Measurements from ENCODE around the gene CNNM1. TPM values are rescaled to one million over a fixed set of nuclear protein-coding genes. Genes with fewer than 3 reads are reported as not detected.

CNNM1 gene
- total RNA-seq, 1 experiment from 2014 or later, result not detected

DNA sequence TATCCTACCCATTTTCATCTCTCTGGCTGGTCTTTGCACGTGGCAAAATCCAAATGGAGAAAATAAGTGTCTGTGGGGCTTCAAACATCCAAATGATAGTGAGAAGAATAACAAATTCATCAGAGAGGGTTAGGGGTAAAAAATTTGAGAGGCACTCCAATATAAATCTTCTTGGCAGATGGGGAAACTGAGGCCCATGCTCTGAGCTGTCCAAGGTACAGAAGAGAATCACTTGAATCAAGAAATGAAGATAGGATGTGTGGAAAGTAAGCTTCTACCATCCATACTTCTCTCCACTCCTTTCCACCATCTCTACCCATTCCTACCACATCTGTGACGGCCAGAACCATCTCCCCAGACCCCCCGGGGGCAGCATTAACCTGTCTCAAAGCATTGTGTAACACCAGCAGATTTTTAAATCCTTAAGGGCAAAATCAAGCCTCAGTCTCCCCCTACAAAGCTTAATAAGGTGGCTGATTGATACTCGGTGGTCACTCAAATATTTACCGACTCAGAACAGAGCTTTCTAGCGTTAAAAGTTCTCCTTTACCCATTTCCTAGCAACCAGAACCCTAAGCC lies 100.5 kb downstream of the CNNM1 start:
- no peaks in the 10 kb centered on the region for H3K27me3 Mint-ChIP-seq (ENCODE audit: insufficient read depth, unreplicated experiment)
- H3K27ac Mint-ChIP-seq (ENCODE audit: low read depth, unreplicated experiment), result peak overlapping the region; percentile 93
- TF ChIP-seq, protein P1, sequence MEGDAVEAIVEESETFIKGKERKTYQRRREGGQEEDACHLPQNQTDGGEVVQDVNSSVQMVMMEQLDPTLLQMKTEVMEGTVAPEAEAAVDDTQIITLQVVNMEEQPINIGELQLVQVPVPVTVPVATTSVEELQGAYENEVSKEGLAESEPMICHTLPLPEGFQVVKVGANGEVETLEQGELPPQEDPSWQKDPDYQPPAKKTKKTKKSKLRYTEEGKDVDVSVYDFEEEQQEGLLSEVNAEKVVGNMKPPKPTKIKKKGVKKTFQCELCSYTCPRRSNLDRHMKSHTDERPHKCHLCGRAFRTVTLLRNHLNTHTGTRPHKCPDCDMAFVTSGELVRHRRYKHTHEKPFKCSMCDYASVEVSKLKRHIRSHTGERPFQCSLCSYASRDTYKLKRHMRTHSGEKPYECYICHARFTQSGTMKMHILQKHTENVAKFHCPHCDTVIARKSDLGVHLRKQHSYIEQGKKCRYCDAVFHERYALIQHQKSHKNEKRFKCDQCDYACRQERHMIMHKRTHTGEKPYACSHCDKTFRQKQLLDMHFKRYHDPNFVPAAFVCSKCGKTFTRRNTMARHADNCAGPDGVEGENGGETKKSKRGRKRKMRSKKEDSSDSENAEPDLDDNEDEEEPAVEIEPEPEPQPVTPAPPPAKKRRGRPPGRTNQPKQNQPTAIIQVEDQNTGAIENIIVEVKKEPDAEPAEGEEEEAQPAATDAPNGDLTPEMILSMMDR (IDR thresholded peaks at IDR 0.05; ENCODE audit: unreplicated experiment), result no peak
- H3K36me3 Mint-ChIP-seq (ENCODE audit: insufficient read depth, unreplicated experiment), result peaks cover 16% of the 10 kb centered on the region
- BruUV-seq (replicated peaks), result no TSS peak
- POLR2A ChIA-PET, result interaction anchor here (0.6 to 9.7 kb wide), 14 partner anchors 9 to 1693 kb away, joined by 3 to 283 read pairs (median 8); partner anchors contain the start of genes COX15, CUTC, ENTPD7 and SLC25A28
- no peaks in the 10 kb centered on the region for H3K9me3 Mint-ChIP-seq (ENCODE audit: unreplicated experiment)
- no peak for DNase-seq (ENCODE audit: unreplicated experiment)
- CTCF ChIA-PET, result interaction anchor here (0.7 to 15.9 kb wide), 4 partner anchors 38 to 330 kb away, joined by 3 to 338 read pairs (median 6); partner anchors contain the start of gene SLC25A28
- peaks cover 21% of the 10 kb centered on the region for H3K4me1 Mint-ChIP-seq (ENCODE audit: insufficient read depth, unreplicated experiment)
- intact Hi-C loops (cut with micrococcal nuclease), result loop anchor here (5.0 kb wide), 1 partner anchor 283 kb away; no protein-coding TSS in a partner anchor
- peak overlapping the region; percentile 97 for H3K4me3 Mint-ChIP-seq (ENCODE audit: unreplicated experiment)

DNA sequence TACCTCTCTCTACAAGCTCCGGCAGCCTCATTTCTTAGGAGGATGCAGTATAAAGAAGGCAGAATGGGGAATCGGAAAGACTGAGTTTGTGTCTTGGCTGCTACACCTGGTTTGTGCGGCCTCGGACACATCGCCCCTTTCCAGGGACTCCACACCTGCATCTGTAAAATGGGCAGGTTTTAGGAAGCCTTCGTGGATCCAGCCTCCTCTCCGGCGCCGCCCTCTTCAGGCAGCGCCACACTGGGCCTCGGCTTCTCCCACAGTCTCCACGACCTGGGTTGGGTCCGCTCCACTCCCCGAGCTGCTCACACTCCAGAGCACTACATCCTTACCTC lies 100.9 kb downstream of the CNNM1 start:
- Mint-ChIP-seq H3K27ac (ENCODE audit: low read depth, unreplicated experiment) (peak overlapping the region; percentile 93), H3K4me3 (ENCODE audit: unreplicated experiment) (peak overlapping the region; percentile 97), H3K27me3 (ENCODE audit: insufficient read depth, unreplicated experiment) (no peaks in the 10 kb centered on the region), H3K9me3 (ENCODE audit: unreplicated experiment) (no peaks in the 10 kb centered on the region), H3K4me1 (ENCODE audit: insufficient read depth, unreplicated experiment) (peaks cover 23% of the 10 kb centered on the region), H3K36me3 (ENCODE audit: insufficient read depth, unreplicated experiment) (peaks cover 15% of the 10 kb centered on the region)
- no peak for DNase-seq (ENCODE audit: unreplicated experiment)
- POLR2A ChIA-PET, result interaction anchor here (0.5 to 9.7 kb wide), 25 partner anchors 8 to 1693 kb away, joined by 3 to 283 read pairs (median 5); partner anchors contain the start of genes COX15, CUTC, ENTPD7 and PYROXD2
- CTCF ChIA-PET, result interaction anchor here (0.7 to 15.9 kb wide), 5 partner anchors 38 to 330 kb away, joined by 3 to 338 read pairs (median 3); partner anchors contain the start of gene SLC25A28
- intact Hi-C loops (cut with micrococcal nuclease), result loop anchor here (5.0 kb wide), 1 partner anchor 282 kb away; no protein-coding TSS in a partner anchor
- BruUV-seq (replicated peaks), result TSS peak; percentile 57
- TF ChIP-seq, protein P1 (IDR thresholded peaks at IDR 0.05; ENCODE audit: unreplicated experiment), result no peak

DNA sequence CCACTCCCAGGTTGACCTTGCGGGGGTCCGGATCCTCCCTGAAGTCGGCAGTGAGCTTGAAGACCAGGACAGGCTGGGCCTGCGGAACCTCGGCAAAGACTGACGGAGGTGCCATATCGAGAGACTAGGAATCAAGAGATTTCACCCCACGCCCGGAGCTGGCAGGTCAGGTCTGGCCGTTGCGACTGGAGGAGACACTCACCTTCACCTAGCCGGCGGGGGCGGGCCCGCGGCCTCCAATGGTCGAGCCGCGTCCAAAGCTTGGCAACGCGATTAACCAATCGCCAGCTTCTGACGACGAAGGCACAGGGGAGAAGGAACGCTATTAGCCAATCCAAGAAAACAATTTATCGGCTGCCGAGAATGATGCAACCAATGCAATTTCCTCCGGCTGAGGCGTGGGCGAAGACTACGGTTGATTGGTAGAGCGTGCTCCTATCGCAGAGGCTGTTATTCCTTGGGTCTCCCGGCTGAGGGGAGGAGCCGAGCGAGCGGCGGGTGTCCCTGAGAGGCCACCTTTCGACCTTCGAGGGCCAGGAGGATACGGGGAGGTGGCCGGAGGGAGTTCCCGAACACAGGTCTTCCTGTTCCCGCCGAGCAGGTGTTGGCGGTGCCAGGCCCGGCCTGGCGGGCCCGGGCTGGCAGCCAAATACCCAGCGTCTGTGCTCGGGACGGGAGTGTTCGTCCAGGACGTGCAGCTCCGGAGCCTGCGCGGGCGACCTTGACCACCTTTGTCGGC lies 101.5 kb downstream of the CNNM1 start, which contains the start of gene GOT1:
Gene GOT1, minus strand, starts transcription at position 174 of the 739 bp plus-strand sequence. Its CDS starts 59 bp downstream, at position 115.
- Mint-ChIP-seq H3K4me1 (ENCODE audit: insufficient read depth, unreplicated experiment) (peaks cover 17% of the 10 kb centered on the region), H3K27me3 (ENCODE audit: insufficient read depth, unreplicated experiment) (no peaks in the 10 kb centered on the region), H3K4me3 (ENCODE audit: unreplicated experiment) (peak within 1 kb of the TSS; percentile 97), H3K27ac (ENCODE audit: low read depth, unreplicated experiment) (peak within 1 kb of the TSS; percentile 93), H3K9me3 (ENCODE audit: unreplicated experiment) (no peaks in the 10 kb centered on the region), H3K36me3 (ENCODE audit: insufficient read depth, unreplicated experiment) (peaks cover 9% of the 10 kb centered on the region)
- intact Hi-C loops (cut with micrococcal nuclease), result loop anchor here (1.0 to 5.0 kb wide), 2 partner anchors 38 to 282 kb away; no protein-coding TSS in a partner anchor
- CTCF ChIA-PET, result interaction anchor here (0.5 to 15.9 kb wide), 8 partner anchors 39 to 1741 kb away, joined by 3 to 338 read pairs (median 4); partner anchors contain the start of gene SLC25A28
- POLR2A ChIA-PET, result interaction anchor here (0.5 to 9.7 kb wide), 30 partner anchors 8 to 1694 kb away, joined by 3 to 283 read pairs (median 4); partner anchors contain the start of genes COX15, CUTC, ENTPD7 and PYROXD2
- DNase-seq (ENCODE audit: unreplicated experiment), result peak; percentile 100
- no TSS peak for BruUV-seq (replicated peaks)
- TF ChIP-seq, protein P1 (IDR thresholded peaks at IDR 0.05; ENCODE audit: unreplicated experiment), result no peak
